ENCODE results near the gene USP16.

USP16 gene

GRCh38 chr21:29085106-29085752, 60.8 kb downstream of the USP16 start:
- TF ChIP-seq GATA2 (IDR thresholded peaks at IDR 0.05; ENCODE audit: low read depth, low read length) (no peak), GATA3 (IDR thresholded peaks at IDR 0.05; ENCODE audit: low read depth, low read length) (no peak)

- no peak for TF ChIP-seq GATA3 (IDR thresholded peaks at IDR 0.05; ENCODE audit: low read depth, low read length)
- no peak for TF ChIP-seq GATA2 (IDR thresholded peaks at IDR 0.05; ENCODE audit: low read depth, low read length)
Measured at GRCh38 chr21:29091033-29091432, 66.6 kb downstream of the USP16 start.

GRCh38 chr21:29092102-29092959, 67.9 kb downstream of the USP16 start:
- TF ChIP-seq GATA2 (IDR thresholded peaks at IDR 0.05; ENCODE audit: low read depth, low read length) (no peak), GATA3 (IDR thresholded peaks at IDR 0.05; ENCODE audit: low read depth, low read length) (no peak)

GRCh38 chr21:29096218-29097015, 71.9 kb downstream of the USP16 start:
- TF ChIP-seq GATA2 (IDR thresholded peaks at IDR 0.05; ENCODE audit: low read depth, low read length), result no peak
- no peak for TF ChIP-seq GATA3 (IDR thresholded peaks at IDR 0.05; ENCODE audit: low read depth, low read length)

- no peak for TF ChIP-seq GATA3 (IDR thresholded peaks at IDR 0.05; ENCODE audit: low read depth, low read length)
- no peak for TF ChIP-seq GATA2 (IDR thresholded peaks at IDR 0.05; ENCODE audit: low read depth, low read length)
Measured at GRCh38 chr21:29098156-29098555, 73.7 kb downstream of the USP16 start.

- no peak for TF ChIP-seq GATA2 (IDR thresholded peaks at IDR 0.05; ENCODE audit: low read depth, low read length)
- TF ChIP-seq GATA3 (IDR thresholded peaks at IDR 0.05; ENCODE audit: low read depth, low read length), result no peak
Measured at GRCh38 chr21:29102791-29103257, 78.4 kb downstream of the USP16 start.

Measured in SH-SY5Y (cell line).